ENCODE data around the gene LENEP. TPM values are rescaled to one million over a fixed set of nuclear protein-coding genes. Genes with fewer than 3 reads are reported as not detected.
A peak's percentile ranks its signal among the peaks of the same experiment; 100 is the strongest.

LENEP gene
- total RNA-seq, 1 experiment from 2014 or later: 2.8 TPM

DNA sequence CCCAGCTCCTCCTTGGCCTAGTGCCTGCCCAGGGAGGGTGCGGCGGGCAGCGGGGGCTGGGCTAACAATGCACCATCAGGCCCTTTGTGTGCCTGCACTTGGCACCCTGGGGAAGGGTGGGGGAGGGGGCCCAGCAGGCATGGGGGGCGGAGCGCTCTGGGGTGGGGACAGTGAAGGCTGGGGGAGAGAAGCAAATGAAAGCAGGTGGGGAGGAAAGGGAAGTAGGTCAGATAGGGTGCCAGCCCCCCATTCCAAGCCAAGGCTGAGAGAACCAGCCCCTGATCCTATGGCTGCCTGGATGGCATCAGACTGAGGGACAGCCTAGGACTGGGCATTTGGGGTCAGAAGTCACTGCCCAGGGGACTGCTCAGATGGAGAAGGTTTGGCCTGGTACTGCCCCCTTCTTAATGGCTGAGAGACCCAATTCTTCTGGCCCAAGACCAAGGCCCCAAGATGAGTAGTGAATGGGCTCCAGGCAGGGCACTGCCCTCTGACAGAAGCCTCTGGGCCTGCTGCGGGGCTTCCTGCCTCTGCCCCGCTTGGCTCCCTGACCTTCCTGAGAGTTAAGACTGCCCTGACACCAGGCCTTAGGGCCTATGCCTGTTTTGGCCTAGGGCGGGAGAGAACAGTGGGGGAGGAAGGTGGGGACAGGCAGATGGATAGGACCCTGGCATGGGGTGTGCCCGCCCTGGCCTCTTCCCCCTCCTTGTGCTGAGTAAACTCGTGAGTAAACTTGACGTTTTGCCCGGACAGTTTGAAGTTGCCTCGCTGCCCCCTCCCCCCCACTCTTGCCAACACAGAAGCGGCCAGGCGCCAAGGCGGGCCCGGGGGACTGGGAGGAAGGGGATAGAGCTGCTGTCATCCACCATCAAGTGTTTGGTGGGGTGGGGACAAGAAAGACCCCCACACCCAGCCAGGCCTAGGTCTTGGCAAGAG lies 12.0 kb downstream of the LENEP start:
- Histone ChIP-seq H4K20me1 (ENCODE audit: control insufficient read depth, insufficient read depth, insufficient read length) (no peaks in the 10 kb centered on the region), H4K91ac (ENCODE audit: insufficient read length, low read depth, low read length) (no peak overlapping the region), H3K14ac (ENCODE audit: insufficient read depth, low read length) (no peak overlapping the region), H3T11ph (ENCODE audit: low read length) (no peak overlapping the region), H3K27me3 (ENCODE audit: insufficient read depth, low read length) (no peaks in the 10 kb centered on the region), H3K4ac (ENCODE audit: low read depth, low read length) (no peak overlapping the region), H3K56ac (ENCODE audit: insufficient read length, low read depth, low read length) (no peak overlapping the region), H3K4me1 (ENCODE audit: insufficient read depth, low read length) (peaks cover 5% of the 10 kb centered on the region; the same call in 1 of the 2 replicates), H2BK120ac (ENCODE audit: low read depth, low read length, poor library complexity, severe bottlenecking) (no peak overlapping the region), H4K5ac (ENCODE audit: insufficient read length, low read depth, low read length) (no peak overlapping the region), H3K23ac (ENCODE audit: insufficient read length, low read depth, low read length) (no peak overlapping the region), H3K23me2 (ENCODE audit: insufficient read length, low read depth, low read length, poor library complexity, severe bottlenecking) (peaks cover 19% of the 10 kb centered on the region), H3K9ac (ENCODE audit: extremely low read depth, insufficient read length, low read length) (no peak overlapping the region), H3K79me1 (ENCODE audit: insufficient read depth, low read depth, low read length, poor library complexity, severe bottlenecking) (no peaks in the 10 kb centered on the region), H2BK15ac (ENCODE audit: low read depth, low read length) (no peak overlapping the region), H3K4me2 (ENCODE audit: insufficient read depth, insufficient read length, low read length) (no peak overlapping the region), H2BK20ac (ENCODE audit: low read depth, low read length, poor library complexity, severe bottlenecking) (no peak overlapping the region), H2AK5ac (ENCODE audit: insufficient read length, low read length) (no peak overlapping the region), H3K27ac (ENCODE audit: insufficient read length, low read depth, low read length) (no peak overlapping the region), H3K79me2 (ENCODE audit: insufficient read depth, low read length) (no peaks in the 10 kb centered on the region; the same call in 1 of the 2 replicates), H2BK12ac (ENCODE audit: insufficient read length, low read depth, low read length) (no peak overlapping the region), H4K8ac (replicated peaks; ENCODE audit: insufficient read length, low read depth, low read length) (no peak overlapping the region), H2AFZ (ENCODE audit: low read length) (no peak overlapping the region), H2BK5ac (ENCODE audit: insufficient read length, low read length) (no peak overlapping the region), H3K18ac (ENCODE audit: insufficient read length, low read depth, low read length) (no peak overlapping the region), H3K9me3 (ENCODE audit: control insufficient read depth, low read depth, low read length) (no peaks in the 10 kb centered on the region)
- H3K4me3 Mint-ChIP-seq: peak overlapping the region in 1 of 2 experiments; percentile 52; a peak in 2 of 5 replicates
- peaks cover 38 to 47% of the 10 kb centered on the region in 2 experiments for H3K4me1 Mint-ChIP-seq
- TF ChIP-seq, protein P1, sequence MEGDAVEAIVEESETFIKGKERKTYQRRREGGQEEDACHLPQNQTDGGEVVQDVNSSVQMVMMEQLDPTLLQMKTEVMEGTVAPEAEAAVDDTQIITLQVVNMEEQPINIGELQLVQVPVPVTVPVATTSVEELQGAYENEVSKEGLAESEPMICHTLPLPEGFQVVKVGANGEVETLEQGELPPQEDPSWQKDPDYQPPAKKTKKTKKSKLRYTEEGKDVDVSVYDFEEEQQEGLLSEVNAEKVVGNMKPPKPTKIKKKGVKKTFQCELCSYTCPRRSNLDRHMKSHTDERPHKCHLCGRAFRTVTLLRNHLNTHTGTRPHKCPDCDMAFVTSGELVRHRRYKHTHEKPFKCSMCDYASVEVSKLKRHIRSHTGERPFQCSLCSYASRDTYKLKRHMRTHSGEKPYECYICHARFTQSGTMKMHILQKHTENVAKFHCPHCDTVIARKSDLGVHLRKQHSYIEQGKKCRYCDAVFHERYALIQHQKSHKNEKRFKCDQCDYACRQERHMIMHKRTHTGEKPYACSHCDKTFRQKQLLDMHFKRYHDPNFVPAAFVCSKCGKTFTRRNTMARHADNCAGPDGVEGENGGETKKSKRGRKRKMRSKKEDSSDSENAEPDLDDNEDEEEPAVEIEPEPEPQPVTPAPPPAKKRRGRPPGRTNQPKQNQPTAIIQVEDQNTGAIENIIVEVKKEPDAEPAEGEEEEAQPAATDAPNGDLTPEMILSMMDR (conservative IDR thresholded peaks at IDR 0.05): no peak
- H3K9me3 Mint-ChIP-seq: no peaks in the 10 kb centered on the region; a peak in 1 of 5 replicates
- DNase-seq: no peak
- H3K27me3 Mint-ChIP-seq (ENCODE audit: low read depth): no peaks in the 10 kb centered on the region
- H3K27ac Mint-ChIP-seq: peak overlapping the region in 1 of 3 experiments; percentile 37; a peak in 2 of 7 replicates
- no CpG with 5 or more reads among the region's 17 CpGs for WGBS (ENCODE audit: extremely low coverage, insufficient read length, low lambda C conversion rate)
- no peaks in the 10 kb centered on the region; a peak in 2 of 7 replicates for H3K36me3 Mint-ChIP-seq (ENCODE audit: insufficient read depth in 1 of 3, low read depth in 3 of 3)
